ENCODE measurements around the gene ACOT7.

DNA sequence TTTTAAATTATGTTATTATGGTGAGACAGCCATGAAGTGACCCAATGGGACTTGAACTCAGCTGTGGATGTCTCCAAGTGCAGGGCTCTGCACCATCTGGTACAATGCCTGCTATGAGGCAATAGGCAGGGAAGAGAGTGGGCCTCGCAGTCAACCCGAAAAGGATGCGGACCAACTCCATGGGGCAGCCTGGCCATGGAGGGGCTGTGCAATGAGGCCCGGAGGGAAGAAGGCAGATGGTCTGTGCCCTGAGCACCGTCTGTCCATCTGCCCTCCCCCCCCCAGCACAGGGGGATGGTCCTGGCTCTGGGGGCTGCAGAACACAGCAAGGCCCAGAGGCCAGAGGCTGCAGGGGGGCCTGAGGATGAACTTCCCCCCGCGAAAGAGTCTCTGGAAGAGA lies 48.0 kb upstream of the ACOT7 start:
- no peak for TF ChIP-seq CTCF (IDR thresholded peaks at IDR 0.05)
- no peak for TF ChIP-seq POLR2A (IDR thresholded peaks at IDR 0.05)
